ENCODE data around the gene ADGRV1.

ADGRV1 gene

GRCh38 chr5:91125916-91126315 is 567.3 kb downstream of the ADGRV1 start:
- no peak for DNase-seq

DNA sequence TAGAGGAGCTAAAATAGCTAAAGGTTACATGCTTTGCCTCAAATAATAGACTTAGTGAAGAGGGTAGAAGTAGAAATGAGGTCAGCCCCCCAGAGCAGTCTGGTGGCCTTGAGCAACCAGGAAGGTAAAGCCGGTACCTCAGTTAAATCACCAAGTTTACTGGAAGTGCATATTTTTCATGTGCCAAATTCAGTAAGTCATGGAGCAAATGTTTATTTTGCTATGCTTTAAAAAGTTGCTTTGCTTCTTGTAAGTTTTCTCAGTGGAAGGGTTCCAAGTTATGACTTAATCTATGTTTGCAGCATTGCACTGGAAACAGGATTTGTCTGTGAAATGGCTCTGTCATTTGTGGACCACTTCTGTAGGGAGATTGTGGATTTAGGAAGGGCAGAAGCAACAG is 567.9 kb downstream of the ADGRV1 start:
- DNase-seq: no peak

- no peak for DNase-seq
Observed at GRCh38 chr5:91126888-91127287, 568.3 kb downstream of the ADGRV1 start.

DNA sequence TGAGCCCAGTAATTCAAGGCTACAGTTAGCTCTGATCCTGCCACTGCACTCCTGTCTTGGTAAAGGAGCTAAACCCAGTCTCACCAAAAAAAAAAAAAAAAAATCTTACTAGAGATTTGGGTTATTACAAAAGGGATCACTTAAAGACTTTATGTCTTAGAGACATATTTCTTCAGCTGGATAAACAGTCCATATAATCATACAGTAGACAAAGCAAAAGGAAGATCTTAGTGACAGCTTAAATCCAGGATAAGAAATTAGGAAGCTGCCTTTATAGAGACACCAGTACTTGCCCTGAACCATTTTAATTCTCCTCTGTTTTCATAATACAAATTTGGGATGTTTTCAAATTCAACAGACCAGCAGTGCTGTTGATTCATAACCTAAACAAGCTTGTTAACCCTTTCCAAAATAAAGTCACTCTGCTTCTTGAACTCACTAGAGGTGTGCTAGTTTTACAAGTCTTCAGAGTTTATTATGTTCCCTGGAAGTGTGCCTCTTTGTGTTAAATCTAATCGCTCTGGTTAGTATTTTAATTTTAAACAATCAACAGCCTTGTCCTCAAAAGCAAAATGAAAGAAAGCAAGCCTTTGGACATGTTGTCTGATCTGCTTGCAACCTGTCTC is 569.0 kb downstream of the ADGRV1 start:
- DNase-seq: no peak

- no peak for DNase-seq
Observed at GRCh38 chr5:91128604-91129003, 570.0 kb downstream of the ADGRV1 start.

DNA sequence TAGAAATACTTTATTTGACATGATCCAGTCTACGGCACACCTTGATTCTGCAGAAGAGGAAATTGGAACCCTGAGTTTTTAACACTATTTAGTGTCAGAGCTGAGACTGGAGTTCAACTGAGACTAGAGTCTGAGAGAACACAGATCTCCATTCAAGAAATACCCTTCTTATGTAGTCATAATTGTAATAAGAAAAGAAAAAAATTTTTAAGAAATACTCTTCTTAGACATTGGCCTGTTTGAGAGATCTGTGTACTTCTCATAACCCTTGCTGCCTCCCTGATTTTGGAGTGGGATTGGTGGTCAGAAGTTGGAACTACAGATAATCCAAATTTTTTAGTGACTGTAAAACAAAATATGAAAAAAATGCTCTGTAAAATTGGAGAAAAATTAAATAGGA is 571.2 kb downstream of the ADGRV1 start:
- DNase-seq: no peak

GRCh38 chr5:91130759-91131158 is 572.2 kb downstream of the ADGRV1 start:
- DNase-seq: no peak

DNA sequence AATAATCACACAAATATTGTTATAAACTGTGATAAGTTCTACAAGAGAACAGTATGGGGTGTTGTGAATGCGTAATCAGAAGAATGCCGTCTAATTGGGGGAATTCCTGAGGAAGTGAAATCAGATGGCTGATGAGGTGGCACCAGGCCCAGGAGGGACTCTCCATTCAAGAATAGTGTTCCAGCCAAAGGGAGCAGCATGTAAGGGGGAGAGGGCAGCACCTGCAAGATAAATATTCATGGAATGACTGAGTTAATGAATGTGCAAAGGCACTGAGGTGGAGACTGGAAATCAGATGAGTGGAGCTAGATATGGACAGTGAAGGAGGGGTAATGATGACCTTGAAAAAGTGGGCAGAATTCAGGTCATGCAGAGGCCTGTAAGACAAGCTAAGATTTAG is 574.0 kb downstream of the ADGRV1 start:
- DNase-seq: no peak

GRCh38 chr5:91133183-91133582 is 574.6 kb downstream of the ADGRV1 start:
- no peak for DNase-seq

GRCh38 chr5:91135475-91136248 is 577.1 kb downstream of the ADGRV1 start:
- no peak for DNase-seq

DNA sequence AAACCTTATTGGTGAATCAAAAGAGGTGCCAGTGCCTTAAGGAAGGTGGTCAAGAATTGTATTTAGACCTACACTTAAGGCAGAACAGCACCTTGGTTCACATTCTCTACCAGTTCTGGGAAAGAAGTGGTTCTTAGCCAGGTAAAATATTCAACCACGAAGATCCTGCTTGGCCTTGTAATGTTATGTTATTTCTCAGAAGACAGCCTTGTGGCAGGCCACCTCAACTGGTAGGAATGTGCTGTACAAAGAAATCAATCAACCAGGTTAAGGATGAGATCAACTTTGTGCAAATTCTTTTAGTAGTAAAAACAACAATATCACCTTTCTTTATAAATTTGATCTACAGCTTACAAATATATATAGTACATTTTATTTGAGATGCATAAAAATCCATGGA is 577.7 kb downstream of the ADGRV1 start:
- no peak for DNase-seq

DNA sequence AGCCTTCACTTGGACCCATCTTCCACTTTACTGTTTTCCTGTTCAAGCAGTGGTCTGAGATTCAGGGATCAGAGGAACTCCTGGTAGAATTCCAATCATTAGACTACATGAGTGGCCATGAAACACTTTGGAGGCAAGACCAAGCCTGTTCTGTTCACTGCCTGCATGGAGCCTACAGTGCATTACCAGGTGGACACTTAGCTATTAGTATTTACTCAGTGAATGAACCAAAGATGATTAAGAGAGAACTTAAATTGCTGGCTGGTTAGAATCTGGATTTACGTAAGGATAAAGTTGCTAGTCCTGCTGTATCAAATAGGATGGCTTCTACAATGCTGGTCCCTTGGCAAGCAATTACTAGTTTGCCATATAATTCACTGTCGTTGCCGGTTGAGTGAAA is 579.0 kb downstream of the ADGRV1 start:
- DNase-seq: no peak

GRCh38 chr5:91139572-91140200 is 581.1 kb downstream of the ADGRV1 start:
- no peak for DNase-seq

- no peak for DNase-seq
Observed at GRCh38 chr5:91140657-91141056, 582.1 kb downstream of the ADGRV1 start.

GRCh38 chr5:91141642-91142041 is 583.0 kb downstream of the ADGRV1 start:
- DNase-seq: no peak

DNA sequence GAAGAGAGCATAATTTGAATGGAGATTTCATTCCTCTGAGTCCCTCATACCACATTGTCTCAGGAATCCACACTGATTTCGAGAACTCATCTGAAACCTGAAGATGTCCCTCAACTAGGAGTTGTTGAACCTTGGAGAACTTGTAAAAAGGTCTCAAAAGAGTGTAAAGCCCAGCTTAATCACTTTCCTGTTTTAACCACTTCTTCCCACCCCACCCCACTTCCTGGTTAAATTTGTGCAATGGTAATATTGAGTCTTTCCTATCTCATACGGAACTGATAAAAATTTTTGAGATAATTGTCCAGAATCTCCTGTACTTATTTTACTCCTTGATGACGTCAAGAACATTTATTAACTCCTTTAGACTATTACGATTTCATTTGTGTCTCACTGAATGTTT is 583.8 kb downstream of the ADGRV1 start:
- DNase-seq: no peak

DNA sequence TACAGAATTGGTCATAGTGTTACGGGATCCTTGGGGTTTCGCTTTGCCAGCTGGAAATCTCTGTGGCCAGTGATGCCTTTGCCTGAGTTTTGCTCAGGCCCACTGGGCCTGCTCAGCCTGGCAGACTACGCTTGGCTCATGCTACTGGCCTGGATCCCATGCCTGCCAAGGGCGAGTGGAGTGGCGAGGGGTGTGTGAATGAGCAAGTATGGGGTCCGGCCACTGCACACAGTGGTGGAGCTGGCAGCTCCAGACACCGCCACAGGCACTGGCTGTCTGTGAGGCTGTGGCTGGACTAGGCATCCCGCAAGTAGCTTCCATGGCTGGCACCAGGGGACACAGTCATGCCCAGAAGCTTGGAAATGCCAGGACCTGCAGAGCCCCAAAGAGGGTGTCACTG is 584.2 kb downstream of the ADGRV1 start:
- DNase-seq: no peak

- no peak for DNase-seq
Observed at GRCh38 chr5:91143840-91144239, 585.2 kb downstream of the ADGRV1 start.

GRCh38 chr5:91144491-91145332 is 586.1 kb downstream of the ADGRV1 start:
- no peak for DNase-seq

GRCh38 chr5:91145333-91145620 is 586.7 kb downstream of the ADGRV1 start:
- DNase-seq: no peak

DNA sequence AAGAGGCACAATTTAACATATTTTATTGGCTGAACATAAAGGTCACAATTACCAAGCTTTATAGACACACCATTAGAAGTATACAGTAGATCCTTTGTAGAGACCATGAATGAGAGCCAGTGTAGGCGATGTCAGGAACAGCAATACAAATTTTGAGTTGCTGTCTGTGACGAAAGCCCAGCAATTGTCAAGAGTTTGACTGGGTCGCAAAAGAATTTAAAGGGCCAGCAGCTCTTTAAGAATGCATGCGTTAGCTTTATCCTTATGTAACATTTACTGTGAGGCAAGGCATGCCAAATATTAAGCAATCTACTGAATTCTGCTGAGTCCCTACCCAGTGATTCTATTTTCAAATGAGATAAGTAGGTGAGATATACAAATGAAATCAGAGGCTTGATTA is 587.6 kb downstream of the ADGRV1 start:
- DNase-seq: no peak

GRCh38 chr5:91146905-91147600 is 588.5 kb downstream of the ADGRV1 start:
- no peak for DNase-seq

DNA sequence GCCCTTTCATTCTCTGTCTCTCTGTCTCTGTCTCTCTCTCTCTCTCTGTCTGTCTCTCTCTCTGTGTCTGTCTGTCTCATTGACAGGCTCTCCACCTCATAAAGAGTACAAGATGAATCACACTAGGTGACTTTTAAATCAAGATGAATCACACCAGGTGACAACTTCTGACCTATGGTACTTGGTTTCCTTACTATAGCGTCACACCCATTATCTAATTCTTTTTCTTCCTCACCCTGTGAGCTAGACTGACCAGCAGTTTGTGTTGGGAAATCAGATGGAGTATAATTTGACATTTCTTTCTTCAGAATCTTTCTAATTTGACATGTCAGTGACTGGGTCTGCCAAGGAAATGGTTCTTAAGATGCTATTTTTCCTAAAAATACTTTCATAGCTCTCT is 591.6 kb downstream of the ADGRV1 start:
- DNase-seq: no peak

Measured in activated effector memory CD4-positive, alpha-beta T cell treated with Interleukin-2 at 50 U/mL for 16 hours (primary cell).